HepG2 (cell line): ENCODE results near the gene TRIO. TPM values are rescaled to one million over a fixed set of nuclear protein-coding genes. Genes with fewer than 3 reads are reported as not detected.

Source experiments
- ATAC-seq: fragments of 200-7000 bp; cut with Tn5 transposase; 3 replicates; pipeline ENCODE4 v1.9.1; 2020; ENCODE audit warnings: mild to moderate bottlenecking, moderate library complexity
- BruUV-seq: library from RNA; stranded (reverse); fragments of 400-500 nt; replicated peaks from 2 replicates; lab custom pipeline; 2021; lab: Mats Ljungman, UMichigan
- CTCF ChIA-PET: fragments of 300-600 bp; formaldehyde crosslinking; extraction: SDS; loops from one replicate; lab custom pipeline; 2021; ENCODE audit warnings: low total read pairs, inconsistent platforms, low intra/inter-chr PET ratio; lab: Yijun Ruan, JAX
- POLR2A ChIA-PET: fragments of 350-600 bp; sonication (Branson Sonifier 250); formaldehyde crosslinking; loops from one replicate; lab custom pipeline; 2020; ENCODE audit warnings: antibody characterized with exemption, inconsistent platforms; lab: Yijun Ruan, JAX
- DNase-seq: peaks from one replicate; pipeline ENCODE4 v3.0.0-alpha.2; 2015; ENCODE audit warnings: low spot score
- FAIRE-seq: peaks from 3 replicates; lab custom pipeline; 2011; peaks lifted over from hg19 to GRCh38; lab: Jason Lieb, UNC
- H2AFZ ChIP-seq: one replicate; pipeline ENCODE4 v1.6.1; 2011; ENCODE audit warnings: low read length, inconsistent platforms
- H3K27ac ChIP-seq: fragments of 300-600 bp; 3 replicates; pipeline ENCODE4 v1.8.0; 2011; ENCODE audit warnings: mixed run types, mild to moderate bottlenecking, mixed read lengths, low read length, inconsistent platforms; ENCODE audit not compliant: insufficient read depth; ENCODE audit errors: extremely low read length
- H3K27me3 ChIP-seq, 2 experiments: fragments of 200-600 bp in 1 of 2; 2 replicates in 1 of 2; 3 replicates in 1 of 2; pipeline versions ENCODE4 v1.6.0 to v1.8.0; 2011; ENCODE audit warnings: low read length in 2 of 2, mild to moderate bottlenecking in 2 of 2, moderate library complexity in 2 of 2, inconsistent platforms in 1 of 2; ENCODE audit not compliant: insufficient read depth in 2 of 2, control insufficient read depth in 1 of 2
- H3K36me3 ChIP-seq, 2 experiments: fragments of 200-600 bp in 1 of 2; replicated peaks in 1 of 2; 2 replicates in 1 of 2; 3 replicates in 1 of 2; pipeline versions ENCODE4 v1.5.1 to v1.8.0; 2011; ENCODE audit warnings: low read length in 2 of 2, inconsistent platforms in 1 of 2; ENCODE audit not compliant: insufficient read depth in 2 of 2, control insufficient read depth in 1 of 2
- H3K4me1 ChIP-seq: 2 replicates; pipeline ENCODE4 v1.5.1; 2012; ENCODE audit warnings: low read length, inconsistent platforms; ENCODE audit not compliant: insufficient read depth
- H3K4me2 ChIP-seq: 2 replicates; pipeline ENCODE4 v1.6.0; 2011; ENCODE audit warnings: low read depth, low read length, inconsistent platforms
- H3K4me3 ChIP-seq, 3 experiments: fragments of 200-600 bp in 1 of 3; sonication (generic), shearing (Covaris generic) in 1 of 3; replicated peaks in 1 of 3; 2 replicates each; pipeline ENCODE4 v1.5.1; 2011 to 2016; ENCODE audit warnings: low read length in 3 of 3, inconsistent platforms in 2 of 3, low read depth in 2 of 3, mild to moderate bottlenecking in 2 of 3, control low read depth in 1 of 3, mixed read lengths in 1 of 3; ENCODE audit not compliant: insufficient read depth in 1 of 3
- H3K79me2 ChIP-seq: one replicate; pipeline ENCODE4 v1.6.1; 2011; ENCODE audit warnings: low read length, inconsistent platforms; ENCODE audit not compliant: insufficient read depth
- H3K9ac ChIP-seq: 2 replicates; pipeline ENCODE4 v1.6.0; 2011; ENCODE audit warnings: mild to moderate bottlenecking, low read depth, low read length, inconsistent platforms; ENCODE audit not compliant: insufficient read depth
- H3K9me3 ChIP-seq: 2 replicates; pipeline ENCODE4 v1.5.1; 2012; ENCODE audit warnings: mild to moderate bottlenecking, low read length
- H4K20me1 ChIP-seq: 2 replicates; pipeline ENCODE4 v1.6.0; 2011; ENCODE audit warnings: inconsistent platforms, mild to moderate bottlenecking, low read length, moderate library complexity; ENCODE audit not compliant: insufficient read depth
- CBX2 ChIP-seq, 2 experiments: fragments of 200-600 bp in 1 of 2; sonication (generic); formaldehyde crosslinking in 1 of 2; IDR thresholded peaks; 2 replicates each; pipeline versions ENCODE4 v1.7.0 to v1.8.1; 2018 to 2022; ENCODE audit warnings: low read depth in 2 of 2, low read length in 1 of 2, mild to moderate bottlenecking in 1 of 2, missing genetic modification reagents in 1 of 2
- GRHL1 ChIP-seq: sonication (generic); formaldehyde crosslinking; conservative IDR thresholded peaks from 2 replicates; pipeline ENCODE4 v1.8.0; 2022; ENCODE audit warnings: missing genetic modification reagents
- NR2F2 ChIP-seq: IDR thresholded peaks from 2 replicates; pipeline ENCODE4 v1.6.1; 2012; ENCODE audit warnings: low read depth, inconsistent platforms, borderline replicate concordance
- SIN3A ChIP-seq: IDR thresholded peaks from 2 replicates; pipeline ENCODE4 v1.6.1; 2011; ENCODE audit warnings: low read depth, mild to moderate bottlenecking, control low read depth, low read length, borderline replicate concordance
- ZMYM2 ChIP-seq: sonication (generic); formaldehyde crosslinking; IDR thresholded peaks from 2 replicates; pipeline ENCODE4 v1.8.0; 2022; ENCODE audit warnings: mild to moderate bottlenecking, missing genetic modification reagents
- ZNF234 ChIP-seq: sonication (generic); formaldehyde crosslinking; conservative IDR thresholded peaks from 2 replicates; pipeline ENCODE4 v1.5.1; 2020; ENCODE audit warnings: mild to moderate bottlenecking, missing genetic modification reagents
- ZNF431 ChIP-seq: sonication (generic); formaldehyde crosslinking; IDR thresholded peaks from 2 replicates; pipeline ENCODE4 v1.9.0; 2022; ENCODE audit warnings: missing genetic modification reagents, low read depth, mild to moderate bottlenecking, borderline replicate concordance
- WGBS: methylation state at CpG from one replicate; pipeline ENCODE4 v1.1.6; 2017; ENCODE audit warnings: low lambda C conversion rate; 5-methylcytosine and 5-hydroxymethylcytosine counted together
- in situ Hi-C: cut with HindIII; loops from 2 replicates; pipeline ENCODE4 v1.10.0; 2017; ENCODE audit warnings: low pct_unique_long_range_greater_than_20kb; ENCODE audit not compliant: extremely low pct_ligation_motif_present
- intact Hi-C: fragments of 100-400 bp; cut with micrococcal nuclease; formaldehyde crosslinking; loops from one replicate; pipeline ENCODE4 v1.10.0; 2022; ENCODE audit not compliant: unreplicated experiment
- polyA plus RNA-seq, 8 experiments: library from polyadenylated mRNA; depleted of rRNA in 3 of 8; stranded (reverse) in 7 of 8; unstranded in 1 of 8; fragments of >200 nt; fragmentation: Illumina TruSeq in 4 of 8; extraction: Trizol in 4 of 8; gene quantifications; 2 replicates each; pipeline versions ENCODE4 v1.2.1 to v1.2.3, GENCODE V29; 2011 to 2016; ENCODE audit warnings: low read depth in 4 of 8, missing spikeins in 1 of 8, mixed read lengths in 1 of 8; ENCODE audit not compliant: insufficient read depth in 1 of 8
- total RNA-seq, 5 experiments: library from RNA; depleted of rRNA; stranded (reverse); fragments of >200 nt; fragmentation: Illumina TruSeq; extraction: Trizol; gene quantifications; 2 replicates each; pipeline ENCODE4 v1.2.3, GENCODE V29; 2016; ENCODE audit warnings: low read depth in 1 of 5
- TF ChIP-seq, protein P1 (sequence below): sonication (generic); formaldehyde crosslinking; IDR thresholded peaks from 2 replicates; pipeline ENCODE4 v1.8.1; 2023; ENCODE audit warnings: mild to moderate bottlenecking, moderate library complexity, missing genetic modification reagents

The TRIO gene
- total and polyA plus RNA-seq, 2 of the 13 experiments (the other 11 are each of a cell fraction or from before 2014, with no cell fraction given), result 45.2 to 45.9 TPM

GRCh38 chr5:14450742-14451141 lies 307.6 kb downstream of the TRIO start (continued):
- TF ChIP-seq, protein P1, sequence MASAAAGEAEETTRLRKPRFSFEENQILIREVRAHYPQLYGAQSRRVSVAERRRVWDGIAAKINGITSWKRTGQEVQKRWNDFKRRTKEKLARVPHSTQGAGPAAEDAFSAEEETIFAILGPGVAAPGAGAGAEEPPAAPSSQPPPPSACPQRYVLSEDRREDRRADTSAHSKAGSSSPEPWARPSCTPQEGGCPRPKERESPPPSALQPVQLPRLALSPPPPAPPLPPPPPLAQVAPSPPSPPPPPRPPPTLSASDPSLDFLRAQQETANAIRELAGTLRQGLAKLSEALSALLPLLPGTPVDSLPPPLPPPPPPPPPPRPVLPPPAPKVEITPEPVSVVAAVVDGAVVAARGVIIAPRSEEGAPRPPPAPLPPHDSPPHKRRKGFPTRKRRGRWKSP (CRISPR knock-in tag), result no peak
- TF ChIP-seq CBX2 (IDR thresholded peaks at IDR 0.05; ENCODE audit: low read depth, low read length) (no peak), CBX2 (CRISPR knock-in tag; IDR thresholded peaks at IDR 0.05; ENCODE audit: low read depth) (no peak), SIN3A (no peak), ZMYM2 (no peak), ZNF431 (CRISPR knock-in tag) (no peak), ZNF234 (CRISPR knock-in tag) (no peak), GRHL1 (CRISPR knock-in tag) (no peak)

GRCh38 chr5:14451871-14452270 lies 308.7 kb downstream of the TRIO start:
- Histone ChIP-seq H3K4me2 (no peak overlapping the region), H3K36me3 (peaks cover 2 to 27% of the 10 kb centered on the region in 2 experiments; a peak in 3 of 5 replicates), H3K4me3 (no peak overlapping the region), H3K9ac (no peak overlapping the region), H3K27ac (no peak overlapping the region), H2AFZ (no peak overlapping the region), H3K4me1 (no peaks in the 10 kb centered on the region), H4K20me1 (no peaks in the 10 kb centered on the region), H3K27me3 (no peaks in the 10 kb centered on the region), H3K9me3 (no peaks in the 10 kb centered on the region), H3K79me2 (no peaks in the 10 kb centered on the region)
- no peak for TF ChIP-seq NR2F2
- no peak for FAIRE-seq
- BruUV-seq, result no TSS peak
- no peak for ATAC-seq
- ChIA-PET POLR2A (no interaction called here), CTCF (no interaction called here)
- WGBS, result 96% methylated on average over 8 of the region's 13 CpGs
- intact Hi-C loops, result no loop called here
- in situ Hi-C loops, result no loop called here
- no peak for DNase-seq
